ENCODE data around the gene CYTH3. TPM values are rescaled to one million over a fixed set of nuclear protein-coding genes. Genes with fewer than 3 reads are reported as not detected.

The CYTH3 gene
- total RNA-seq, 4 donors from 2014 or later, result 41.0 to 75.5 (median 56.7) TPM

GRCh38 chr7:6146666-6147065 is 125.8 kb downstream of the CYTH3 start:
- WGBS, 2 donors, result 97 to 98% methylated on average over 8 of the region's 8 CpGs
- TF ChIP-seq POLR2A (IDR thresholded peaks at IDR 0.05) (no peak), CTCF (IDR thresholded peaks at IDR 0.05) (no peak)
- H3K4me3 ChIP-seq (replicated peaks in 1 of 3), result no peak overlapping the region
- intact Hi-C loops (cut with DNase I), result no loop called here
- no peaks in the 10 kb centered on the region for H3K9me3 ChIP-seq
- no peak for DNase-seq
- H3K27me3 ChIP-seq, result no peaks in the 10 kb centered on the region
- peaks cover 57 to 65% of the 10 kb centered on the region in 2 donors for H3K36me3 ChIP-seq
- no peaks in the 10 kb centered on the region for H3K4me1 ChIP-seq
- no peak overlapping the region for H3K27ac ChIP-seq

- no peak for TF ChIP-seq POLR2A (IDR thresholded peaks at IDR 0.05)
- TF ChIP-seq CTCF (IDR thresholded peaks at IDR 0.05), result no peak
- Histone ChIP-seq H3K4me1 (no peaks in the 10 kb centered on the region), H3K27ac (no peak overlapping the region), H3K4me3 (replicated peaks in 1 of 3) (no peak overlapping the region), H3K27me3 (no peaks in the 10 kb centered on the region), H3K9me3 (no peaks in the 10 kb centered on the region), H3K36me3 (peaks cover 51 to 56% of the 10 kb centered on the region in 2 donors)
- no peak for DNase-seq
- 93 to 96% methylated on average over 8 of the region's 8 CpGs for WGBS, 2 donors
- intact Hi-C loops (cut with DNase I), result no loop called here
Observed at GRCh38 chr7:6143997-6144396, 128.4 kb downstream of the CYTH3 start.

GRCh38 chr7:6142871-6143380 is 129.5 kb downstream of the CYTH3 start:
- no peak for DNase-seq
- WGBS, 2 donors, result 94 to 98% methylated on average over 16 of the region's 16 CpGs
- peaks cover 40 to 45% of the 10 kb centered on the region in 2 donors for H3K36me3 ChIP-seq
- no peaks in the 10 kb centered on the region for H3K27me3 ChIP-seq
- no peak for TF ChIP-seq CTCF (IDR thresholded peaks at IDR 0.05)
- no peak for TF ChIP-seq POLR2A (IDR thresholded peaks at IDR 0.05)
- no peak overlapping the region for H3K27ac ChIP-seq
- no peaks in the 10 kb centered on the region for H3K4me1 ChIP-seq
- intact Hi-C loops (cut with DNase I), result no loop called here
- H3K9me3 ChIP-seq, result no peaks in the 10 kb centered on the region
- H3K4me3 ChIP-seq (replicated peaks in 1 of 3), result no peak overlapping the region

- Histone ChIP-seq H3K36me3 (peaks cover 13 to 18% of the 10 kb centered on the region in 2 donors), H3K27me3 (no peaks in the 10 kb centered on the region), H3K4me3 (replicated peaks in 1 of 3) (no peak overlapping the region), H3K27ac (no peak overlapping the region), H3K4me1 (no peaks in the 10 kb centered on the region), H3K9me3 (no peaks in the 10 kb centered on the region)
- WGBS, 2 donors, result 91% methylated on average over 17 of the region's 17 CpGs
- TF ChIP-seq POLR2A (IDR thresholded peaks at IDR 0.05) (no peak), CTCF (IDR thresholded peaks at IDR 0.05) (no peak)
- intact Hi-C loops (cut with DNase I), result no loop called here
- no peak for DNase-seq
Observed at GRCh38 chr7:6139189-6139996, 133.0 kb downstream of the CYTH3 start.

GRCh38 chr7:6136475-6136874 is 135.9 kb downstream of the CYTH3 start:
- H3K36me3 ChIP-seq, result peaks cover 13 to 18% of the 10 kb centered on the region in 2 donors
- 93 to 94% methylated on average over 2 of the region's 2 CpGs for WGBS, 2 donors
- intact Hi-C loops (cut with DNase I), result no loop called here

More at GRCh38 chr7:6136475-6136874, 135.9 kb downstream of the CYTH3 start:
- Histone ChIP-seq H3K4me3 (replicated peaks in 1 of 3) (no peak overlapping the region), H3K9me3 (no peaks in the 10 kb centered on the region), H3K27ac (no peak overlapping the region), H3K4me1 (peaks cover 0 to under 1% of the 10 kb centered on the region in 2 donors), H3K27me3 (no peaks in the 10 kb centered on the region)
- no peak for DNase-seq
- TF ChIP-seq CTCF (IDR thresholded peaks at IDR 0.05) (no peak), POLR2A (IDR thresholded peaks at IDR 0.05) (no peak)
